GM10847 (cell line): ENCODE data around the gene IGFBP1.

Experiments used
- POLR2A ChIP-seq: IDR thresholded peaks from 2 replicates; pipeline ENCODE4 v1.6.1; 2011; ENCODE audit not compliant: insufficient read length; ENCODE audit errors: extremely low read depth

IGFBP1 gene

GRCh38 chr7:45888185-45888992 is at the start of gene IGFBP1:
Gene IGFBP1, plus strand, starts transcription at chr7:45888488. Its CDS starts 165 bp downstream, at chr7:45888653.
- no peak for TF ChIP-seq POLR2A

- TF ChIP-seq POLR2A: no peak
Observed at GRCh38 chr7:45863715-45864114, 24.6 kb upstream of the IGFBP1 start.

- no peak for TF ChIP-seq POLR2A
Observed at GRCh38 chr7:45865594-45866410, 22.5 kb upstream of the IGFBP1 start.

- no peak for TF ChIP-seq POLR2A
Observed at GRCh38 chr7:45867471-45867870, 20.8 kb upstream of the IGFBP1 start.

DNA sequence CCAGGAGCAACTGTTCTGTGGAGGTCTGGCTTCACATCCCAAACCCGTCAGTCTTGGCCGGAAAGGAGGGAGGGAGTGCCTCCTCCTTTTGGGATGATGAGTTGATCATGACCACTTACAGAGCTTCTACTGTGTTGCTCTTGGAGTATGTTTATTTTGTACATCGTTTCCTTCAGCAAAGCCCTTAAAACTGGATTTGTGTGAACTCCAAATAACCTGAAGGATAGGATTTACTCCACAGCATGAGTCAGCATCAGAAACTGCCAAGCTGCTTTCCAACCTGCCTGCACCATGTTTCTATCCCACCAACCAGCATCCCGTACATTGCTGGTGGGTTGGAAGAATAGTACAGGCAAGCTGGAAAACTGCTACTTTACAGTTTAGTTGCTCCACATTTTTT is 18.9 kb upstream of the IGFBP1 start:
- TF ChIP-seq POLR2A: no peak

- no peak for TF ChIP-seq POLR2A
Observed at GRCh38 chr7:45872116-45873034, 15.9 kb upstream of the IGFBP1 start.

GRCh38 chr7:45873035-45873354 is 15.3 kb upstream of the IGFBP1 start, which contains the start of gene CCDC201:
Gene CCDC201, minus strand, starts transcription at chr7:45873082. Its CDS starts 75 bp downstream, at chr7:45873007.
- TF ChIP-seq POLR2A: no peak

GRCh38 chr7:45873355-45873754 is 14.9 kb upstream of the IGFBP1 start:
- TF ChIP-seq POLR2A: no peak

DNA sequence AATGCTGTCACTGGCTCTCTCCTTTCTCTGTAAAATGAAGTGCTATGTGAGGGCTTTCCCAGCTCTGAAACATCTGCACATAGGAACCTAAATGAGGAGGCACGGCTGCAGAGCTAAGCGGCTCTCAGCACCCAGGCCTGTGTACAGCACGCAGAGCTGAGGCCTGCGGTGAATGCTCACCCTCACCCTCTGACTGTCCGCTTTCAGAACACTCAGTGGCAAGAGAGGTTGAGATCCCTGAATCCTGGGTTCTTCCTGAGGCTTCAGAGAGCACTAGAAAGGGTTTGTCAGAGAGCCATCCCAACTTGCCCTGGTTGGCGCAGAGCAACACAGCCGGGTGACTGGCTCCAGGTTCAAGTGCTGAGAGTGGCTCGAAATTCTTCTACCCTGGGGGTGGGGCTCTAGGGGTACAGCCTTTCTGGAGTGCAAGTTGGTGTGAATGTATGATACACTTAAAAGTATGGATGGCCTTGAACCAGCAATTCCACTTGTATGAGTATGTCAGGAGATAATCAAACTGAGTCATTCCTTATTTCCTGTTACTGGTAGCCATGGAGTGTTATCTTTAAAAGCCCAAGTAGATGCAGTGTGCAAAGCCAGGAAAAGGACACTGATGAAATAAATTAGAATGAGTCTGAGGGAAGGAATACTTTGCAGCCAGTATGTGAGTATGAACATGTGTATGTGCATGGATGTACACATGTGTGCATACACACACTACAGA is 13.7 kb upstream of the IGFBP1 start:
- TF ChIP-seq POLR2A: no peak

GRCh38 chr7:45876519-45876918 is 11.8 kb upstream of the IGFBP1 start:
- TF ChIP-seq POLR2A: no peak

DNA sequence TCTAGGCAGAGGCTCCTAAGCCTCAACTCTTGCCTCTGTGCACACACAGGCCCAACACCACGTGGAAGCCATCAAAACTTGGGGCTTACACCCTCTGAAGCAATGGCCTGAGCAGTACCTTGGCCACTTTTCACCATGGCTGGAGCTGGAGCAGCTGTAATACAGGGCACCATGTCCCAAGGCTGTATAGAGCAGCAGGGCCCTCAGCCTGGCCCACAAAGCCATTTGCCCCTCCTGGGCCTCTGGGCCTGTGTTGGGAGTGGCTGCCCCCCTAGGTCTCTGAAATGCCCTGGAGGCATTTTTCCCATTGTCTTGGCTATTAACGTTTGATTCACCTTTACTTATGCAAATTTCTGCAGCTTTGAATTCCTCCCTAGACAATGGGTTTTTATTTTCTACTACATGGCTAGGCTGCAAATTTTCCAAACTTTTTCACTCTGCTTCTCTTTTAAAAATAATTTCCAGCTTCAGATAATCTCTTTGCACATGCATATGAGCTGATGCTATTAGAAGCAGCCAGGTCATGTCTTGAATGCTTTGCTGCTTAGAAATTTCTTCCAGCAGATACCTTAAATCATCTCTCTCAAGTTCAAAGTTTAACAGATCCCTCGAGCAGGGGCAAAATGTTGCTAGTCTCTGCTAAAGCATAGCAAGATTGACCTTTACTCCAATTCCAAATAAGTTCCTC is 9.7 kb upstream of the IGFBP1 start:
- no peak for TF ChIP-seq POLR2A

DNA sequence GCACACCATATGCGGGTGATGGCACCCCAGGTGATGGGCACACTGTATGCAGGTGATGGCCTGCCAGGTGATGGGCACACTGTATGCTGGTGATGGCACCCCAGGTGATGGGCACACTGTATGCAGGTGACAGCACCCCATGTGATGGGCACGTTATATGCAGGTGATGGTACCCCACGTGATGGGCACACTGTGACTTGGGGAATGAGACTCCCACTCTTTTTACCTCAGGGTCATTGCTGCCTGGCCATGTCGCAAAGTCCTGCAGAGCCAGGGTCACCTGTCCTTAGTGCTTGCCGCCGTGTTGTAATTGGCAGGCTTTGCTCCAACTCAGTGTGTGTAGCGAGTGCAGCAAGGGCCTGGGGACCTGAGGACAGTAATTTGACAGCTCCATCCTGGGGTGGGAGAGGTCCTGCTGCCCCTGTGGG is 7.8 kb upstream of the IGFBP1 start:
- no peak for TF ChIP-seq POLR2A

DNA sequence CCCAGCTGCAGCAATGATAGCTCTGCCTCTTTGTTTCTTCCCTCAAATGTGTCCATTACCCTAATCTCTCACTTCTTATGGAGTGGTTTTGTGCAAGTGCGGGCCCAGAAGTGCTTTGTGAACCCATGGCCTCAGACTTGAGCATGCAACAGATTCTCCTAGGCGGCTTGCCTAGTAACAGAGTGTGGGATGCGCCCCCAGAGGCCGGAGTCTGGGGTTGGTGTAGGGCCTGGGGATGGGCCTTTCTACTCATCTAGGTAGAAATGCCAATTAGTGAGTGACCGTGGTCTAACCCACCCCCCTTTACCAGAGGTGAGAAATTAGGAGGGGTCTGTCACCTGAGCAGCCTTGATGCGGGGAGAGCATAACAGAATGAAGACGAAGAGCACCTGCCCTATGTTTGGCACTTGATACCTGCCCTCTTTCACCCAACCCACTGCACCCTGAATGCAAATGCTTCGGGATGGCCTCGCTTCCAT is 7.0 kb upstream of the IGFBP1 start:
- no peak for TF ChIP-seq POLR2A

GRCh38 chr7:45881759-45882464 is 6.4 kb upstream of the IGFBP1 start:
- no peak for TF ChIP-seq POLR2A

GRCh38 chr7:45882465-45882810 is 5.8 kb upstream of the IGFBP1 start:
- no peak for TF ChIP-seq POLR2A
